Measurements from ENCODE around the gene MMP14.

DNA sequence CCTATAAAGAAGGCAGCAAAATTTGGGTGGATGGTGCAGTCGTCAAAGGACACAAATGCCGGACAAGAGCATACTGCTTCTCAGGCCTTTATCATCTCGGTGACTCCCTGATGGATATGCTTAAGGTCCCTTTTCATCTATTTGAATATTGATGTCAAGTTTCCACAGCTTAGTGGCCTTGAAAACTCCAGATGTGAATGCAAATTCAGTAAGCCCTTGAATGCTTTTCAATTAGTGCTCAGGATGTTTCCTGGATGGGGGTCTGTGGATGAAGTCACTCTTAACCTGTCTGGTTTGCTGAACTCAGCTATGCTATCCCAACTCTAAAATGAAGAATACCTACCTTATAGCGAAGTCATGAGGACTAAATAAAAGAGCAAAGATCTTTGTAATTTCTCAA is 57.3 kb downstream of the MMP14 start:
- TF ChIP-seq, protein P1, sequence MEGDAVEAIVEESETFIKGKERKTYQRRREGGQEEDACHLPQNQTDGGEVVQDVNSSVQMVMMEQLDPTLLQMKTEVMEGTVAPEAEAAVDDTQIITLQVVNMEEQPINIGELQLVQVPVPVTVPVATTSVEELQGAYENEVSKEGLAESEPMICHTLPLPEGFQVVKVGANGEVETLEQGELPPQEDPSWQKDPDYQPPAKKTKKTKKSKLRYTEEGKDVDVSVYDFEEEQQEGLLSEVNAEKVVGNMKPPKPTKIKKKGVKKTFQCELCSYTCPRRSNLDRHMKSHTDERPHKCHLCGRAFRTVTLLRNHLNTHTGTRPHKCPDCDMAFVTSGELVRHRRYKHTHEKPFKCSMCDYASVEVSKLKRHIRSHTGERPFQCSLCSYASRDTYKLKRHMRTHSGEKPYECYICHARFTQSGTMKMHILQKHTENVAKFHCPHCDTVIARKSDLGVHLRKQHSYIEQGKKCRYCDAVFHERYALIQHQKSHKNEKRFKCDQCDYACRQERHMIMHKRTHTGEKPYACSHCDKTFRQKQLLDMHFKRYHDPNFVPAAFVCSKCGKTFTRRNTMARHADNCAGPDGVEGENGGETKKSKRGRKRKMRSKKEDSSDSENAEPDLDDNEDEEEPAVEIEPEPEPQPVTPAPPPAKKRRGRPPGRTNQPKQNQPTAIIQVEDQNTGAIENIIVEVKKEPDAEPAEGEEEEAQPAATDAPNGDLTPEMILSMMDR (IDR thresholded peaks at IDR 0.05; ENCODE audit: control extremely low read depth in 1 of 3, insufficient read depth in 1 of 3, low read depth in 1 of 3, low read length in 3 of 3): no peak
- TF ChIP-seq PHF8 (conservative IDR thresholded peaks at IDR 0.05; ENCODE audit: low read depth, low read length): no peak

Measured in H1 (cell line).